Activated CD8-positive, alpha-beta memory T cell treated with anti-CD3 and anti-CD28 coated beads, Interleukin-2, amount 50 U/mL, for 24 hours (primary cell): ENCODE results near the gene CHPT1.
"Not testable (repeated sequence)": the region's sequence is repeated elsewhere in the genome, so short reads cannot be mapped to it uniquely, and the experiment has no call there.

Experiments
- DNase-seq: peaks from one replicate; pipeline ENCODE4 v3.0.0-alpha.2; 2020; ENCODE audit errors: extremely low read depth

CHPT1 gene

GRCh38 chr12:101722392-101722791, 25.0 kb downstream of the CHPT1 start:
- DNase-seq: no peak

GRCh38 chr12:101727098-101727497, 29.7 kb downstream of the CHPT1 start:
- no peak for DNase-seq

- DNase-seq: no peak
These were observed 32.4 kb downstream of the CHPT1 start for GRCh38 chr12:101729842-101730241.

GRCh38 chr12:101732318-101732717, 34.9 kb downstream of the CHPT1 start:
- no peak for DNase-seq

GRCh38 chr12:101733166-101733565, 35.7 kb downstream of the CHPT1 start:
- DNase-seq: no peak

- DNase-seq: not testable (repeated sequence)
These were observed 37.0 kb downstream of the CHPT1 start for GRCh38 chr12:101734482-101734881.

GRCh38 chr12:101737476-101737875, 40.0 kb downstream of the CHPT1 start:
- DNase-seq: no peak

- DNase-seq: no peak
These were observed 41.7 kb downstream of the CHPT1 start, which contains the start of gene SYCP3 for GRCh38 chr12:101738920-101739665. TSS of gene SYCP3 (minus strand) at chr12:101739462. CDS start at chr12:101737935, 1,527 bp downstream.

GRCh38 chr12:101740566-101740965, 43.1 kb downstream of the CHPT1 start:
- DNase-seq: no peak

- DNase-seq: no peak
These were observed 43.5 kb downstream of the CHPT1 start for GRCh38 chr12:101740980-101741379.

- no peak for DNase-seq
These were observed 45.8 kb downstream of the CHPT1 start for GRCh38 chr12:101743242-101743641.

- DNase-seq: no peak
These were observed 46.5 kb downstream of the CHPT1 start for GRCh38 chr12:101743724-101744472.

GRCh38 chr12:101745481-101745880, 48.0 kb downstream of the CHPT1 start:
- DNase-seq: no peak

- DNase-seq: no peak
These were observed 48.8 kb downstream of the CHPT1 start for GRCh38 chr12:101746196-101746595.

- DNase-seq: no peak
These were observed 49.2 kb downstream of the CHPT1 start for GRCh38 chr12:101746661-101747060.

GRCh38 chr12:101747697-101748096, 50.3 kb downstream of the CHPT1 start:
- DNase-seq: no peak

GRCh38 chr12:101748907-101749306, 51.5 kb downstream of the CHPT1 start:
- DNase-seq: no peak

GRCh38 chr12:101749657-101750056, 52.2 kb downstream of the CHPT1 start:
- DNase-seq: no peak

- no peak for DNase-seq
These were observed 52.7 kb downstream of the CHPT1 start for GRCh38 chr12:101750152-101750551.

GRCh38 chr12:101759396-101760047, 62.1 kb downstream of the CHPT1 start:
- no peak for DNase-seq

GRCh38 chr12:101761350-101761749, 63.9 kb downstream of the CHPT1 start:
- no peak for DNase-seq

GRCh38 chr12:101761781-101762180, 64.3 kb downstream of the CHPT1 start:
- no peak for DNase-seq
